Skeletal muscle cell (primary cell): ENCODE results near the gene CNOT2.

Source experiments
- DNase-seq: peaks from one replicate; pipeline ENCODE4 v3.0.0-alpha.2; 2010; ENCODE audit warnings: low read depth
- H3K4me3 ChIP-seq: 2 replicates; pipeline ENCODE4 v1.5.1; 2011; ENCODE audit warnings: low read depth, mild to moderate bottlenecking, control low read depth, low read length, moderate library complexity

CNOT2 gene

DNA sequence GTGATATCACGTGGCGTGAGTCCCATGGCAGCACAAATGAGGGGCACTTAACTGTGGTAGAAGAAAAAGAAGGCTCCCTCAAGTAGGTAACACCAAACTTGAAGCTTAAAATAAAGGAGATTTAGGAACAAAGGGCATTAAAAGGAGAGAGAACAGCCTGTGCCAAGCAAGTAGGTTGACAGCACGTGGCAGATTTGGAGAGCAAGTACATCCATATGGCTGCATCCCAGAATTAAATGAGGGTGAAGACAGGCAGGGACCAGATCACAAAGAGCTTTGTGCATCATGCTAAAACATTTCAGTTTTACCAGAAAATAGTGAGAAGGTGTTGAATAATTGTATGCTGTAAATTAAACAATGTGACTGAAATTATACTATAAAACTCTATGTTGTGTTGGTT, 155.6 kb downstream of the CNOT2 start:
- no peak overlapping the region for H3K4me3 ChIP-seq
- DNase-seq, result no peak

DNA sequence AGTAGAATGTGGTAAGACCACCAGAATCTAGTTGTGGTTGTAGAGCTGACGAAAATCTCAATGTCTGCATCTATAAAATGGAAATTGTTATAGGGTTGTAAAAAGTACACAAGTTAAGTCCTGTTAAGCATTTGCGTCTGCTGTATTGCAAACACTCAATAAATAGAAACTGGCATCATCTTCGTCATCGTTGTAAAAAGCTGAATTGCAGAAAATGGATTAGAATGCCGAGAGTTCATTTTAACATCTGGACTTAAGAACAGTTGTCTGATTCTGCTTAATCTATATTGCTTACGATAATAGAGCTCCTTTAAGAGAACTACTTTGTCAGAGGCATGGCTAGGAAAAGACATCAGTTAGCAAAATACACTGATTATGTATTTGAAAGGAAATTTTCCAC, 156.1 kb downstream of the CNOT2 start:
- H3K4me3 ChIP-seq, result no peak overlapping the region
- no peak for DNase-seq

DNA sequence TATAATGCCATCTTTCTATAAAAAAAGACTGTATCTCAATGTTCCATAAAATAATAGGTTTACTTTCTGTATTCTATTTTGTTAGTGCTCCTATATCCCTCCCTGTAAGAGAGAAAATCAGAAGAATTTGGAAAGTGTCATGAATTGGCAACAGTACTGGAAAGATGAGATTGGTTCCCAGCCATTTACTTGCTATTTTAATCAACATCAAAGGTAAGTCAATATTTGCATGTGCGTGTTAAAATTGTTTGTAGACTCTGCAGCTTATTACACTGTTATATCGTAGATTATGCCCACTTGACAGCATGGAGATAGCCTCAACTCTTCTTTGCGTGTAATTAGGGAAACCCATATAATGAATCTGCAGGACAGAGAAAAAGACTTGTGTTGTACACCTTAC, 156.9 kb downstream of the CNOT2 start:
- H3K4me3 ChIP-seq, result no peak overlapping the region
- DNase-seq, result no peak

DNA sequence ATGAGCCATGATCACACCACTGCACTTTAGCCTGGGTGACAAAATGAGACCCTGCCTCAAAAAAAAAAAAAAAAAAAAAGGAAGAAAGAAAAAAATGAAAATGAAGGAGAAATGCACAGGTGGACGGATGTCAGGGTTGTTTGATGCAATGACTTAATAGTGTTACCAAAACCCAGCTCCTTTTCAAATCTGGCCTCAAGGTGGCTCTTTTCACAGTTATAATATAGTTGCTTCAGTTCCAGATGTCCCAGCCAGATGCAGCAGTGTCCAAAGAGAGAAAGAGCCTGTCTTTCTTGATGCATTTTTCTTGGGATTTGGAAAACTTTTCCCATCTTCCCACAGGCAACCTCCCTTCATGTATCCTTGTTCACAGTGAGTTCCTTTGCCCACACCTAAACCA, 159.4 kb downstream of the CNOT2 start:
- no peak overlapping the region for H3K4me3 ChIP-seq
- DNase-seq, result no peak

DNA sequence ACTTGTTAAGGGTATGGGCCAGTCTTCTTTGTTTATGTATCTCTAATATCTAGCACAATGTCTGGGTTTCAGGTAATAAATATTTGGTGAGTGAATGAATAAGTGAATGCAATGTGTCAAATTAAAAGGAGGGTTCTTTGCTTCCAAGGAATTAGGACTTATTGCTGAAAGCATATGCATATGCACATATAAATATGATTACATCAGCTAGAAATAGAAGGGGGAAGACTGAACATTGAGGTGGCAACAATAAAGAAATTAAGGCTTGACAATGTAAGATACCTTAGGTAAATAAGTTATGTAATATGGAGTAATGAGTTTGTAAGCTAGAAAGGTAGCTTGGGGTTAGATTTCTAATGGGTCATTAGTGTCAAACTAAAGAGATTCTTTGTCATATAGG, 160.6 kb downstream of the CNOT2 start:
- no peak for DNase-seq
- no peak overlapping the region for H3K4me3 ChIP-seq
